Tibial artery (tissue), 4 donors: Measurements from ENCODE around the gene SPEN.
A peak's percentile ranks its signal among the peaks of the same experiment; 100 is the strongest.
"Not testable (repeated sequence)": the region's sequence is repeated elsewhere in the genome, so short reads cannot be mapped to it uniquely, and the experiment has no call there.

Experiments
- DNase-seq, 2 donors: peaks; one replicate each; pipeline ENCODE4 v3.0.0-alpha.2; 2019
- H3K27ac ChIP-seq, 2 donors: fragments of 200-600 bp; sonication (generic) in 1 of 2; 1 replicate in 1 of 2; 2 replicates in 1 of 2; pipeline ENCODE4 v1.5.1; 2018 to 2019; ENCODE audit warnings: mild to moderate bottlenecking in 1 of 2
- H3K27me3 ChIP-seq, 2 donors: fragments of 200-600 bp; sonication (generic) in 1 of 2; one replicate each; pipeline versions ENCODE4 v1.5.1 to v1.6.0; 2016 to 2019
- H3K36me3 ChIP-seq, 3 donors: fragments of 200-600 bp; sonication (generic) in 2 of 3; one replicate each; pipeline ENCODE4 v1.5.1; 2016 to 2019; ENCODE audit warnings: mild to moderate bottlenecking in 2 of 3
- H3K4me1 ChIP-seq, 4 donors: fragments of 200-600 bp; sonication (generic) in 2 of 4; 1 replicate in 3 of 4; 2 replicates in 1 of 4; pipeline ENCODE4 v1.5.1; 2016 to 2019
- H3K4me3 ChIP-seq, 2 donors: fragments of 200-600 bp; sonication (generic) in 1 of 2; 1 replicate in 1 of 2; 2 replicates in 1 of 2; pipeline ENCODE4 v1.5.1; 2018 to 2019; ENCODE audit warnings: mild to moderate bottlenecking in 2 of 2
- H3K9me3 ChIP-seq, 3 donors: fragments of 200-600 bp; sonication (generic) in 1 of 3; one replicate each; pipeline ENCODE4 v1.5.1; 2016 to 2019
- intact Hi-C: fragments of 100-400 bp; cut with DNase I; formaldehyde crosslinking; loops from one replicate; pipeline ENCODE4 v1.15.0; 2023; ENCODE audit warnings: low total_unique reads
- TF ChIP-seq, protein P1 (sequence below), 2 experiments: fragments of 200-600 bp in 1 of 2; fragments of 450-650 bp in 1 of 2; IDR thresholded peaks; one replicate each; pipeline ENCODE4 v1.5.1; 2017 to 2019; ENCODE audit warnings: antibody characterized with exemption in 2 of 2, mild to moderate bottlenecking in 1 of 2, moderate library complexity in 1 of 2

SPEN gene

DNA sequence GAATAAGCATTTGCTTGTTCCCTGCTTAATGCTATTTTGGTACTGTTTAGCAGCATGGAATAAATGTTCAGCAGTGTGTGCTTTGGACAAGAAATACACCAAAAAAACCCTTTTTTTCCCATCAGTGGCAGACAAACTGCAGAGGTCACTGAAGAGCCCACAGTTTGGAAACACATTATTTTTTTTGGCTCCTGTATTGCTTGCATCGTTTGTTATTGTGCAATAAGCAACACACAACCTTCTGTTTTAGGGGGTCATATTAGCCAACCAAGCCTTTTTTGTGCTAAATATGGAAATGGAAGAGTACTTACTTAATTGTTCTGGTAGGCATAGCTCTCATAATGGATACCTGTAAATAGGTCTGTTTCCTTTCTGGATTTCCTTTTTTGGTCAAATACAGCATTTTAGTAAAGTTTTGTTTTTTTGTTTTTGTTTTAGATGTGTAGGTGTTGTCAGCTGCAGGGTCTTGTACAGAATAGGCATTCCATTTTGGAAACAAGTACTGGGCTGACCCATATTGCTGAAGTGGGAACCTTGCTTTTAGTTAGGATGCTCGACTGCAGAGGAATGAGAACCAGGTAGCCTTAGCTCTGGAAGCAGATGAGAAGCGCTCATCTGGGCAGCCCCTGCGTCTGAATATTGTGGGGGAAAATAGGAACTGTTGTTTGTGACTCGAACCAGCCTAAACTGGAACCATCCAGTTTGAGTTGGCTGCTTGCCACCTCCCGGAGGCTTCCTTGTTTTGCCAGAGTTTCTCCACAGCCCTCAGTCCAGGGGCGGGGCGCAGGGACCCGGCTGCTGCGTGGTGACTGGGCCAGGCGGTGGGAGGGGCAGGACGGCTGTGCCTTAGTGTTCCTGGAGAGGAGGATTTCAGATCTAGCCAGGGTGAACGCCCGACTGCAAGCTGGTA, 38.4 kb downstream of the SPEN start:
- no peaks in the 10 kb centered on the region for H3K9me3 ChIP-seq
- TF ChIP-seq, protein P1, sequence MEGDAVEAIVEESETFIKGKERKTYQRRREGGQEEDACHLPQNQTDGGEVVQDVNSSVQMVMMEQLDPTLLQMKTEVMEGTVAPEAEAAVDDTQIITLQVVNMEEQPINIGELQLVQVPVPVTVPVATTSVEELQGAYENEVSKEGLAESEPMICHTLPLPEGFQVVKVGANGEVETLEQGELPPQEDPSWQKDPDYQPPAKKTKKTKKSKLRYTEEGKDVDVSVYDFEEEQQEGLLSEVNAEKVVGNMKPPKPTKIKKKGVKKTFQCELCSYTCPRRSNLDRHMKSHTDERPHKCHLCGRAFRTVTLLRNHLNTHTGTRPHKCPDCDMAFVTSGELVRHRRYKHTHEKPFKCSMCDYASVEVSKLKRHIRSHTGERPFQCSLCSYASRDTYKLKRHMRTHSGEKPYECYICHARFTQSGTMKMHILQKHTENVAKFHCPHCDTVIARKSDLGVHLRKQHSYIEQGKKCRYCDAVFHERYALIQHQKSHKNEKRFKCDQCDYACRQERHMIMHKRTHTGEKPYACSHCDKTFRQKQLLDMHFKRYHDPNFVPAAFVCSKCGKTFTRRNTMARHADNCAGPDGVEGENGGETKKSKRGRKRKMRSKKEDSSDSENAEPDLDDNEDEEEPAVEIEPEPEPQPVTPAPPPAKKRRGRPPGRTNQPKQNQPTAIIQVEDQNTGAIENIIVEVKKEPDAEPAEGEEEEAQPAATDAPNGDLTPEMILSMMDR (IDR thresholded peaks at IDR 0.05): peak in 1 of 2 experiments; percentile 23
- H3K4me1 ChIP-seq: peaks cover 0 to 95% (median 64%) of the 10 kb centered on the region in 4 donors
- peak; percentile 99 to 100 for DNase-seq
- peak overlapping the region; percentile 30 to 45 for H3K4me3 ChIP-seq
- H3K36me3 ChIP-seq: no peaks in the 10 kb centered on the region
- H3K27ac ChIP-seq: peak overlapping the region; percentile 81 to 90
- intact Hi-C loops: loop anchor here (2.0 kb wide), 1 partner anchor 37 kb away; no protein-coding TSS in a partner anchor
- H3K27me3 ChIP-seq: no peaks in the 10 kb centered on the region

DNA sequence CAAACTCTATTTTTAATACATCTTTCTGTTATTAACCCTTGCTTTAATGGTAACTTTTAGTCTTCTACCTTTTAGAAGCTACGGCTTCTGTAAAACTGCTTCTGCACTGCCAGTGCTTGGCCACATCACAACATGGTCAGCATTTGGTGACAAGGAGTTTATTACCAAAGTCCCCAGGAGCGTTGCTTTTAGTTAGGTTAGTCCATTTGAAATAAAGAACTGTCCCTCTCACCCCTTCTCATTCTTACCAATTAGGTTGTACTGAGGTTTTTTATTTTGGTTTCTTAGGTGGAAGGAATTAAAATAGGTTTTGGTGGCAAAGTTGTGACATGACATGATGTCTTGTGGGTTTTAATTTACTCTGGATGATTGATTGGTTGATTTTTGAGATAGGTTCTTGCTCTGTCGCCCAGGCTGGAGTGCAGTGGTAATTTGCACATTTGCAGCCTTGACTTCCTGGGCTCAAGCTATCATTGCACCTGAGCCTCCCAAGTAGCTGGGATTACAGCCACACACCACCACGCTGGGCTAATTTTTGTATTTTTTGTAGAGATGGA, 39.2 kb downstream of the SPEN start:
- TF ChIP-seq, protein P1 (IDR thresholded peaks at IDR 0.05): no peak
- intact Hi-C loops: no loop called here
- H3K27ac ChIP-seq: peak overlapping the region; percentile 81 to 90
- H3K4me1 ChIP-seq: peaks cover 0 to 95% (median 69%) of the 10 kb centered on the region in 4 donors
- no peaks in the 10 kb centered on the region for H3K9me3 ChIP-seq
- H3K4me3 ChIP-seq: peak overlapping the region; percentile 30 to 45
- H3K36me3 ChIP-seq: no peaks in the 10 kb centered on the region
- DNase-seq: no peak
- H3K27me3 ChIP-seq: no peaks in the 10 kb centered on the region

DNA sequence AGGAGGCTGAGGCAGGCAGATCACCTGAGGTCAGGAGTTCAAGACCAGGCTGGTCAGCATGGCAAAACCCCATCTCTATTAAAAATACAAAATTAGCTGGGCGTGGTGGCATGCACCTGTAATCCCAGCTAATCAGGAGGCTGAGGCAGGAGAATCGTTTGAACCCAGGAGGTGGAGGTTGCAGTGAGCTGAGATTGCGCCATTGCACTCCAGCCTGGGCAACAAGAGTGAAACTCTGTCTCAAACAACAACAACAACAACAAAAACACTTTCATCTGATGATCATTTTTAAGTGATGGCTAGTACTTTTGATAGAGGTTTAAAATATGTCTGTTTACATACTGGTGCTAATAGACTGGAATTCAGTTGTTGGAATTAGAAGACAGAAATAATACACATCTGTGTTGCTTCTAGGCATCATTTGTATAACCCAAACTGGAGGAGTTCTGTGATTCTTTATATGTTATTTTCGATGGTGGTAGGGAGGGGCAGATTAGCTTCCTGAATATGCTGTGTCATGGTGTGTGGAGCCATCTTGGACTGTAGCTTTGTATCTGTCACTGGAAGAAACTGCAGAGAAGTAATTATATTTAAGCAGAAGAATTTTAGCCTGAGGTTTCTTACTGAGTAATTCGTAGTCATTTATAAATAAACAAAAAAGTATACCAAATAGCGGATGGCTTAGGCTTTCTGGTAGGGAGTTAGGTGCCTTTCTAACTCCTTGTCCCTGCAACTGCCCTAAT, 45.5 kb downstream of the SPEN start:
- not testable (repeated sequence) for H3K36me3 ChIP-seq, H3K27me3 ChIP-seq, H3K9me3 ChIP-seq, H3K4me3 ChIP-seq, DNase-seq
- Histone ChIP-seq H3K4me1 (peaks cover 0 to 96% (median 58%) of the 10 kb centered on the region in 4 donors), H3K27ac (peak overlapping the region; percentile 74 to 81)
- intact Hi-C loops: loop anchor here (10.0 kb wide), 1 partner anchor 52 kb away; no protein-coding TSS in a partner anchor

DNA sequence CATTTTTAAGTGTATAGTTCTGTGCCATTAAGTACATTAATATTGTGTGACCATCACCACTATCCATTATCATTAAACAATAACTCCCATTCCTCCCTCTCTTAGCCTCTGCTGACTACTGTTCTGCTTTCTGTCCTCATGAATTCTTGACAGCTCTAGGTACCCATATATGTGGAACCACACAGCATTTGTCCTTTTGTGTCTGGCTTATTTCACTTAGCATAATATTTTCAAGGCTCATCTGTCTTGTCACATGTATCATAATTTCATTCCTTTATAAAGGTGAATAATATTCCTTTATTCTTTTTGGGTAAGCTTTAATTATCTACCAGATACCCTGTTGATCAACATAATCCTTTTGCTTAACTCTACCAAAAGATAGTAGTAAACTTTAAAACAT, 47.7 kb downstream of the SPEN start:
- peaks cover 0 to 90% (median 44%) of the 10 kb centered on the region in 4 donors for H3K4me1 ChIP-seq
- no peaks in the 10 kb centered on the region for H3K36me3 ChIP-seq
- intact Hi-C loops: loop anchor here (10.0 kb wide), 1 partner anchor 50 kb away; no protein-coding TSS in a partner anchor
- H3K9me3 ChIP-seq: no peaks in the 10 kb centered on the region
- H3K4me3 ChIP-seq: no peak overlapping the region
- TF ChIP-seq, protein P1 (IDR thresholded peaks at IDR 0.05): no peak
- no peaks in the 10 kb centered on the region for H3K27me3 ChIP-seq
- H3K27ac ChIP-seq: peak overlapping the region; percentile 74 to 81
- no peak for DNase-seq

DNA sequence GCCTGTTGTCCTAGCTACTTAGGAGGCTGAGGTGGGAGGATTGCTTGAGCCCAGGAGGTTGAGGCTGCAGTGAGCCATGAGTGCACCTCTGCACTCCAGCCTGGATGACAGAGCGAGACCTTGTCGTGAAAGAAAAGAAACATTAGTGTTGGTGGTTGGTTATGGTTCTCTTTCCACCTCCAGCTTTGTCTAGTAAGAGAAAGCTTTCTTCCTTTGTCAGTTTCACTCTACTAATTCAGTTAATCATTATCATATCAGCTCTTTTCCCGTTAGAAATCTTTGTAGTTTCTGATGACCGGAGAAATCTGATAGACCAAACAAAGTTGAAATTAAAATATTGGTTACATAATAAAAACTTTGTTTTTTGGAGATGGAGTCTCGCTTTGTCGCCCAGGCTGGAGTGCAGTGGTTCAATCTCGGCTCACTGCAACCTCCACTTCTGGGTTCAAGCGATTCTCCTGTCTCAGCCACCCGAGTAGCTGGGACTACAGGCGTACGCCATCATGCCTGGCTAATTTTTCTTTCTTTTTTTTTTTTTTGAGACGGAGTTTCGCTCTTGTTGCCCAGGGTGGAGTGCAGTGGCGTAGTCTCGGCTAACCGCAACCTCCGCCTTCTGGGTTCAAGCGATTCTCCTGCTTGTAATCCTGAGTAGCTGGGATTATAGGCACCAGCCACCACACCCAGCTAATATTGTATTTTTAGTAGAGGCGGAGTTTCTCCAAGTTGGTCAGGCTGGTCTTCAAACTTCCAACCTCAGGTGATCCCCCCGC, 49.5 kb downstream of the SPEN start:
- peaks cover 0 to 90% (median 39%) of the 10 kb centered on the region in 4 donors for H3K4me1 ChIP-seq
- H3K36me3 ChIP-seq, H3K27me3 ChIP-seq, H3K4me3 ChIP-seq, DNase-seq, H3K9me3 ChIP-seq: not testable (repeated sequence)
- peak overlapping the region in 1 of 2 donors; percentile 16 for H3K27ac ChIP-seq
- intact Hi-C loops: loop anchor here (10.0 kb wide), 1 partner anchor 48 kb away; no protein-coding TSS in a partner anchor

DNA sequence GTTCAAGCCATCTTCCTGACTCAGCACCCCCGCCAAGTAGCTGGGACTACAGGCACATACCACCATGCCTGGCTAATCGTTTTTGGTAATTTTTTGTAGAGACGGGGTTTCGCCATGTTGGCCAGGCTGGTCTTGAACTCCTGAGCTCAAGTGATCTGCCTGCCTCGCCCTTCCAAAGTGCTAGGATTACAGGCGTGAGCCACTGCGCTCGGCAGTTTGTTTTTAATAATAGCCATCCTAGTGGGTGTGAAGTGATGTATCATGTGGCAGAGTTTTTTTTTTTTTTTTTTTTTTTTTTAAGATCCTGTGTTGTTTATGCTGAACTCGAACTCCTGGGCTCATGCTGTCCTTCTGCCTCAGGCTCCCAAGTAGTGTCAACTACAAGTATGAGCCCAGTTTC, 51.8 kb downstream of the SPEN start:
- Histone ChIP-seq H3K9me3 (no peaks in the 10 kb centered on the region), H3K4me1 (peaks cover 0 to 89% (median 33%) of the 10 kb centered on the region in 4 donors), H3K27ac (peak overlapping the region in 1 of 2 donors; percentile 58), H3K4me3 (no peak overlapping the region), H3K27me3 (no peaks in the 10 kb centered on the region), H3K36me3 (no peaks in the 10 kb centered on the region)
- intact Hi-C loops: loop anchor here (10.0 kb wide), 1 partner anchor 46 kb away; no protein-coding TSS in a partner anchor
- no peak for DNase-seq
- TF ChIP-seq, protein P1 (IDR thresholded peaks at IDR 0.05): no peak
